Common myeloid progenitor, CD34-positive (primary cell): ENCODE measurements around the gene DLGAP4.

Experiments
- CTCF ChIA-PET: fragments of 350-600 bp; sonication (Branson Sonifier 250); formaldehyde crosslinking; loops from one replicate; lab custom pipeline; 2021; ENCODE audit warnings: antibody characterized with exemption; lab: Charles Lee
- POLR2A ChIA-PET: fragments of 350-600 bp; sonication (Branson Sonifier 250); formaldehyde crosslinking; loops from one replicate; lab custom pipeline; 2021; ENCODE audit warnings: antibody characterized with exemption; lab: Charles Lee
- DNase-seq, 3 donors: peaks; one replicate each; pipeline versions ENCODE4 v3.0.0 to v3.0.0-alpha.2; 2013
- H3K27ac ChIP-seq, 2 experiments: 1 replicate in 1 of 2; 2 replicates in 1 of 2; pipeline ENCODE4 v1.7.0; 2013; ENCODE audit warnings: inconsistent platforms in 2 of 2, low read length in 2 of 2, mild to moderate bottlenecking in 2 of 2, low read depth in 1 of 2, moderate library complexity in 1 of 2; ENCODE audit not compliant: severe bottlenecking in 2 of 2, insufficient read depth in 1 of 2, poor library complexity in 1 of 2
- H3K27me3 ChIP-seq, 5 experiments: replicated peaks in 2 of 5; 1 replicate in 3 of 5; 2 replicates in 2 of 5; pipeline versions ENCODE4 v1.6.1 to v1.7.0; 2013; ENCODE audit warnings: low read length in 4 of 5, mild to moderate bottlenecking in 2 of 5, moderate library complexity in 2 of 5, inconsistent platforms in 1 of 5; ENCODE audit not compliant: insufficient read depth in 5 of 5, control insufficient read depth in 4 of 5
- H3K36me3 ChIP-seq, 4 experiments: 1 replicate in 2 of 4; 2 replicates in 2 of 4; pipeline versions ENCODE4 v1.6.1 to v1.7.0; 2013; ENCODE audit warnings: low read length in 3 of 4, control low read depth in 1 of 4, mild to moderate bottlenecking in 1 of 4; ENCODE audit not compliant: control insufficient read depth in 4 of 4, insufficient read depth in 4 of 4
- H3K4me1 ChIP-seq, 4 experiments: 1 replicate in 3 of 4; 2 replicates in 1 of 4; pipeline versions ENCODE4 v1.6.1 to v1.7.1; 2013; ENCODE audit warnings: low read length in 3 of 4, mild to moderate bottlenecking in 3 of 4, control low read depth in 1 of 4, inconsistent platforms in 1 of 4, moderate library complexity in 1 of 4; ENCODE audit not compliant: control insufficient read depth in 4 of 4, insufficient read depth in 4 of 4; ENCODE audit errors: control extremely low read depth in 1 of 4
- H3K4me3 ChIP-seq, 7 experiments: 1 replicate in 4 of 7; 2 replicates in 3 of 7; pipeline versions ENCODE4 v1.5.1 to v1.7.0; 2013; ENCODE audit warnings: mild to moderate bottlenecking in 7 of 7, low read length in 6 of 7, moderate library complexity in 6 of 7, inconsistent platforms in 2 of 7, low read depth in 2 of 7, control low read depth in 1 of 7; ENCODE audit not compliant: insufficient read depth in 4 of 7, control insufficient read depth in 1 of 7; ENCODE audit errors: extremely low read depth in 1 of 7
- H3K9me3 ChIP-seq, 5 experiments: 1 replicate in 4 of 5; 2 replicates in 1 of 5; pipeline versions ENCODE4 v1.6.1 to v1.7.1; 2013; ENCODE audit warnings: low read length in 4 of 5, mild to moderate bottlenecking in 2 of 5, inconsistent platforms in 1 of 5, low read depth in 1 of 5, moderate library complexity in 1 of 5; ENCODE audit not compliant: control insufficient read depth in 4 of 5, insufficient read depth in 2 of 5; ENCODE audit errors: control extremely low read depth in 1 of 5
- WGBS: methylation state at CpG from one replicate; pipeline ENCODE4 v1.1.5; 2013; ENCODE audit not compliant: insufficient coverage; 5-methylcytosine and 5-hydroxymethylcytosine counted together

The DLGAP4 gene

GRCh38 chr20:36396340-36396739 is 90.2 kb downstream of the DLGAP4 start:
- 90% methylated on average over 4 of the region's 6 CpGs for WGBS
- Histone ChIP-seq H3K4me1 (no peaks in the 10 kb centered on the region), H3K36me3 (no peaks in the 10 kb centered on the region), H3K4me3 (no peak overlapping the region), H3K9me3 (no peaks in the 10 kb centered on the region), H3K27me3 (peaks cover 0 to 28% (median 7%) of the 10 kb centered on the region in 5 experiments), H3K27ac (no peak overlapping the region)
- DNase-seq, result peak in 1 of 3 donors; percentile 13
- ChIA-PET CTCF (no interaction called here), POLR2A (no interaction called here)

- DNase-seq, result no peak
- 77% methylated on average over 7 of the region's 8 CpGs for WGBS
- CTCF ChIA-PET, result no interaction called here
- Histone ChIP-seq H3K27ac (no peak overlapping the region), H3K4me3 (no peak overlapping the region), H3K9me3 (no peaks in the 10 kb centered on the region), H3K36me3 (no peaks in the 10 kb centered on the region), H3K27me3 (peaks cover 0 to 32% (median 6%) of the 10 kb centered on the region in 5 experiments), H3K4me1 (no peaks in the 10 kb centered on the region)
- POLR2A ChIA-PET, result no interaction called here
Observed at GRCh38 chr20:36396847-36397630, 90.9 kb downstream of the DLGAP4 start.

DNA sequence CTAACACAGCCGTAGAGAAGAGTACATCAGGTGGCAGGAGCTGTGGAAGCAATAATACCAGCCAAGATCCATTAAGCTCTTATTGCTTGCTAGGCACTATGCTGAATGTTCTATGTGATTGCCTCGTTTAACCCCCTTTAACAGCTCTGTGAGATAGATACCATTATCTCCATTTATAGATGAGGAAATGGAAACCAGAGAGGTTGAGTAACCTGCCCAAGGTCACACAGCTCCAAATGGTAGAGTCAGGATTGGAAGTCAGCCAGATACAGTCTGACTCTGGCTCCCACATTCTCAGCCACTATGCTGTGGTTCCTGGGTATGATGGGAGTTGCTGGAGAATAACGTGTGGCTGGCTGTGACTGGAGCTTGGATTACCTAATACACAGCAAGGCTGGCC is 92.4 kb downstream of the DLGAP4 start:
- CTCF ChIA-PET, result interaction anchor here (0.8 to 1.6 kb wide), 4 partner anchors 8 to 41 kb away, joined by 3 to 5 read pairs (median 4); no protein-coding TSS in a partner anchor
- no CpG with 5 or more reads among the region's 3 CpGs for WGBS
- POLR2A ChIA-PET, result no interaction called here

DNA sequence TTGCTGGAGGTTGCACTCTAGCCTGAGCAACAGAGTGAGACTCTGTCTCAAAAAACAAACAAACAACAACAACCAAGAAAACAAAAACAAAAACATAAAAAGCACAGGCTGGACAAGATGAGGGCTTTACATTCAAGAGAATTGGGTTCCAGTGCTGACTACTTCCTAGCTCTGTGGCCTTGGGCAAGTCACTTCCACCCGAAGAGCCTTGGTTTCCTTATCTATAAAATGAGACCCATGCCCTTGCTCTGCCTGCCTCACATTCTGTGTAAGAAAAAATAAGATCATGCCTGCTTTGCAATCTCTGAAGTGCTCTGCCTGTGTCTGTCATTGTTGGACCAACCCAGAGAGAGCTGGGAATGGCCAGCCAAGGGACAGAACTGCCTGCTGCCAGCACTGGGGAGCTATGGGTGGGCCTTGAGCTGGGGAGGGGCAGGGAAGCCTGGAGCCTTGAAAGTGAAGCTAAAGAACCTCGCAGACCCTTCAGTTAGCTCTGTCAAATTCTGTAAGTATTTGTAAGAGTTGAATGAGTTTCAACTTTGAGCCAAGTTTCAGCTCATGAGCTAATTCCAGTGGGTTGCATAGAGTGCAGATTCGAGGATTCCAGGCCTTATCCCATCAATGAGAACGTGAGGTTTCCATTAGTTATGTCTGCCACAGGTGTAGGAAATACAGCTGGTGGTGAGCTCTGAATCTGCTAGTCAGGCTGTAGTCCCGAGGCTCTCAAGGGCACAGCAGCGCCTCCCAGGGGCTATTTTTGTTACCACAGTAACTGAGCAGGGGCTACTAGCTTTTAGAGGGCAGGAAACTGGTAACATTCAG is 93.2 kb downstream of the DLGAP4 start:
- H3K27ac ChIP-seq, result no peak overlapping the region
- POLR2A ChIA-PET, result no interaction called here
- H3K36me3 ChIP-seq, result no peaks in the 10 kb centered on the region
- CTCF ChIA-PET, result interaction anchor here (0.7 to 1.6 kb wide), 11 partner anchors 8 to 200 kb away, joined by 3 to 5 read pairs (median 3); no protein-coding TSS in a partner anchor
- peaks cover 0 to 5% (median 0%) of the 10 kb centered on the region in 5 experiments for H3K9me3 ChIP-seq
- no peak overlapping the region for H3K4me3 ChIP-seq
- no peaks in the 10 kb centered on the region for H3K4me1 ChIP-seq
- WGBS, result 42% methylated on average over 6 of the region's 6 CpGs
- DNase-seq, result peak; percentile 45 to 71 (median 64)
- peaks cover 0 to 37% (median 12%) of the 10 kb centered on the region in 5 experiments for H3K27me3 ChIP-seq

More for the DNA sequence above, 92.4 kb downstream of the DLGAP4 start:
- Histone ChIP-seq H3K36me3 (no peaks in the 10 kb centered on the region), H3K4me3 (no peak overlapping the region), H3K27me3 (peaks cover 0 to 38% (median 7%) of the 10 kb centered on the region in 5 experiments), H3K9me3 (peaks cover 0 to under 1% (median 0%) of the 10 kb centered on the region in 5 experiments), H3K4me1 (no peaks in the 10 kb centered on the region), H3K27ac (no peak overlapping the region)
- DNase-seq, result no peak

DNA sequence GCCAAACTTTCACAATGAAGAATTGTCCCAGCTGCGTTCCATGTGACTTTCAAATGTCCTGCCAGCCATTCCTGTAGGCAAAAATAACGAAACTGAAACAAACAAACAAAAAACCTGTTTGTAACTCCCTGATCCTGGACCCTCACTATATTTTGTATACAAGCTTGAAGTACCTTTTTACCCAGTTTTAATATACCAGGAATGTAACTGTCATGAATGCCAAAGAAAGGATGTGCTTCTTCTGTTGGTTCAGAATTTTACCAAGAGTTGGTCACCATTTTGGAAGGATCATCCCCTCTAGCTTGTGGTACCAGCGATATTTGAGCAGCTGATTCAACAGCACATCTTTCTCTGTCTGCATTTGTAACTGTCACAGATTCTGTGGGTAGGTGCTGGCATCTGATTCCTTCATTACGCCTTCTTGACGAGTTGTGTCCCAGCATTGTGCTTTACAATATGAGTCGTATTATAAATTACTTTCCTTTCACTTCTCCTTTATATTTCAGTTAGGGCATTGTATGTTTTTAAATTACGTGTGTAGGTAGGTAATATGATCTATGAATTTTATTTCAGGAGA is 93.9 kb downstream of the DLGAP4 start:
- H3K27me3 ChIP-seq, result peaks cover 0 to 37% (median 12%) of the 10 kb centered on the region in 5 experiments
- H3K27ac ChIP-seq, result no peak overlapping the region
- DNase-seq, result no peak
- no peaks in the 10 kb centered on the region for H3K4me1 ChIP-seq
- POLR2A ChIA-PET, result no interaction called here
- no peaks in the 10 kb centered on the region for H3K36me3 ChIP-seq
- H3K4me3 ChIP-seq, result no peak overlapping the region
- H3K9me3 ChIP-seq, result peaks cover 0 to 5% (median 0%) of the 10 kb centered on the region in 5 experiments
- CTCF ChIA-PET, result interaction anchor here (0.7 to 1.6 kb wide), 9 partner anchors 10 to 200 kb away, joined by 3 to 5 read pairs (median 3); no protein-coding TSS in a partner anchor
- 60% methylated on average over 3 of the region's 7 CpGs for WGBS

GRCh38 chr20:36400909-36401735 is 95.0 kb downstream of the DLGAP4 start:
- no peak overlapping the region for H3K27ac ChIP-seq
- no peak overlapping the region for H3K4me3 ChIP-seq
- 58% methylated on average over 10 of the region's 18 CpGs for WGBS
- DNase-seq, result no peak
- ChIA-PET CTCF (no interaction called here), POLR2A (no interaction called here)
- H3K36me3 ChIP-seq, result no peaks in the 10 kb centered on the region
- H3K9me3 ChIP-seq, result peaks cover 0 to 5% (median 0%) of the 10 kb centered on the region in 5 experiments
- peaks cover 0 to 37% (median 12%) of the 10 kb centered on the region in 5 experiments for H3K27me3 ChIP-seq
- no peaks in the 10 kb centered on the region for H3K4me1 ChIP-seq
